LoVo (cell line): ENCODE data around the gene AUTS2.

Source experiments
- DNase-seq: peaks from one replicate; pipeline ENCODE4 v3.0.0-alpha.2; 2016; ENCODE audit warnings: low spot score

AUTS2 gene

DNA sequence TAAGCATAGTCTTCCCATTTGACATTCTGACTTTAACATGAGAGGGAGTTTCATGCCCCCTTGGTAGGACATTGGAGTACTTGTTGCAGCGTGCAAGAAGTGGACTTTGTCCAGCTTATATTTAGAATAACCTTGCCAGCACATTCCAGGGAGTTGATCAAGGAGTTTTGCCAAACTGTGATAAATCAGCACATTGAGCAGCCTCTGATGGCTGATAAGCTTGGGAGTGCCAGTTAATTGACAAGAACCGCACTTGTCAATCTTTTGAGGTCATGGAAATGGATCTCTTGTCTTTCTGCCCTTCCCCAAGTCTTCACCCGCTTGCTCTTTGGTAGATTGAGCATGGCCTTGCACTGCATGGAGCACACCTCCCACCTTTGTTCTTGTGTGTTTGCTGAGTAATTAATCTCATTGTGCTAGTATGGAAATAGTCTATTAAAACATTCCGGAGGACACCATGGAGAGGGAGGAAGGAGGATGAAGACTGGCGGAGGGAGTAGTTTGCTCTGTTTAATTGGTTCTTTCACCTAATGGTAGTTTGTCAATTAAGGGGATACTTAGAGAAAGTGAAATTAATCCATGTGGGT lies 865.2 kb downstream of the AUTS2 start:
- DNase-seq = peak; percentile 65

DNA sequence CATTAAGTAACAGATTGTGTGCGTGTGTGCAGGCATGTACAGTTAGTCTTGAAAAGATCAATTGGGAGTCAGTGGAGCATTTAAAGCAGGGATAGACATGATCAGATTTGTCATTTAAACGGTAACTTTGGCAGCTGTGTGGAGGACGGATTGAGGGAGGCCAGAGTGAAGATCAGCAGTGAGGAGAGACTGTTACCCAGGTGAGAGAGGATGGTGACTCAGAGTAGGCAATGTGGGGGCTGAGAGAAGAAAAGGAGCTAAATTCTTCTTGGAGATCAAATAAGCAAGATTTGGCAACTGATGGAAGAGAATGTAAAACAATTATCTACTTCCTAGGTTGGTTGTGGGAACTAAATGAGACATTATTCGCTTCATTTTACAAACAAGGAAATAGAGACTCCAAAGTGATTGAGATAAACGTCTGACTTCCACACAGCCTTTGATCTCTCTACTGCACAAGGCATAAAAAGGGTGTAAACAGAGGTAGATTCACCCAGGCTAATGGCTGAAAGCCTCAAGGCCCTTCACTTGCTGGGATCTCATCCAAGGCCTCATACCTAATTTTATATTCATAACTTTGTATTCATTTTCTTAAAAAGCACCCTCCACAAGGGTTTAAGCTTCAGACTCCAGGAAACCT lies 868.6 kb downstream of the AUTS2 start:
- DNase-seq = peak; percentile 77

DNA sequence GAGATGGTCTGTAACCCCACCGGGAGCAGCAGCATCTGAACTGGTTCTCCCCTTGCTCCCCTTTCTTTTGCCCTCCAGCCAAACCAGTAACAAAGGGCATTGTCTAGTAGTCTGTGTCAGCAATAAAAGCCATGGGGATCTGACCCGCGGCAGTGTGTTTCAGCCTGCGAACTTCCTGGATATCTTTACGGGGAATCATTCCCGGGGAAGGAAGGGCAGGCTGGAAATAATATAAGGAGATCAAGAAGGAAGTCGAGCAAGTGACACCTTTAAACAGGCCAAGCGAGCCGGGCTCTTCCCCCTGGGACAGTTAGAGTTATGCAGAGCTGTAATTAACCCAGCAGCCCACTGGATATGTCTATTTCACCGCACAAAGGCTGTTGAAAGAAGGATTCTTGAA lies 872.5 kb downstream of the AUTS2 start:
- peak; percentile 63 for DNase-seq

DNA sequence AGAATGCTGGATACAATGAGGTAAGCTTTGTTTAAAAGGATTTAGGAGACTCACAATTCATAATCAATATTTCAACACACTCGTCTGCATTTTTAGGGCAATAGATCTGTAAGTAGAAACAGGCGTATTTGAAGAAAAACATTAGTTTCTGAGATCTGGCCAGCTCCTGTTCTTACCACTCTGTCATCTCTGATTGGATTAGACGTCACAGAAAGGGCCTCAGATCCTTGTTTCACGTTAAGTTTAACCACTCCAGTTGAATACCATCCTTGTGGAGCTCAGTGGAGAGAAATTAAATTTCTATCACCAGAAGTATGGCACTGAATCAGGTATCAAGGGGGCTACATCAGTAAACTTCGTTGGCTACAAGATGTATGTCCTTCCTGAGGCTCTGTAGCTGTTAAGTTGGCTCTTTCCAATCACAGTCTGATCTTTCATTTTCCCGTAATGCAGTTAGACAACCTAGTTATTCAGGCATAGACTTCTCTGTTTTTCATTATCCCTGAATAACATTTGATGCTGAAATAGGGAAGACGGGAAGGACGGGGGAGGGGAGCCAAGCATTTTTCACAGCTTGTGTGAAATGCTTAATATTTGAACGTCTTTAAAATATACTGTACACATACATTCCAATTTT lies 874.4 kb downstream of the AUTS2 start:
- no peak for DNase-seq

DNA sequence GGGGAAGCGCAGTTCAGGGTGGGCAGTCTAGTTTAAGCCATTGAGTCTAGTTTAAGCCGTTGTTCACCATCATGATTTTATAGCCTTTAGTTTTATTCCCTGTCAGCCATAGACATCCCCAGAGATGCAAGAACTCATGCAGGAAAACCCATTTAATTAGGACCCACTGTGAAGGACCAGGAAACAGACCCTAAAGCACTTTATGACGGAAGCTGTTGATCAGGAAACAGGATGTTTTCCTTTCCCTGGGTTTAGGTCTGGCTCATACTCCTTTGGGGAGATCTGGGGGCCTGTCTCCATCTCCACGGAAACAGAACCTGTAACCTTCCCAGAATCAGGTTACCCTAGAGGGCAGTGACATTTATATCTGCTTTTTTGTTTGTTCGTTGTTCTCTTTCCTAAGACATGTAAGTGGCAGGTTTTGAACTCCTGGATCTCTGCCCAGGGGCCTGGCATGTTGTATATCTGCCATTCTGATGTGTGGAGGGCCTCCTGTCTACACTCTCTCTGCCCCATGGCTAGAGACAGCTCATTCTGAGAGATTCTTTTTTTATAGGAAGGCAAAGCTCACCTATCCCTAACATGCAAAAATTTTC lies 876.5 kb downstream of the AUTS2 start:
- DNase-seq = no peak

DNA sequence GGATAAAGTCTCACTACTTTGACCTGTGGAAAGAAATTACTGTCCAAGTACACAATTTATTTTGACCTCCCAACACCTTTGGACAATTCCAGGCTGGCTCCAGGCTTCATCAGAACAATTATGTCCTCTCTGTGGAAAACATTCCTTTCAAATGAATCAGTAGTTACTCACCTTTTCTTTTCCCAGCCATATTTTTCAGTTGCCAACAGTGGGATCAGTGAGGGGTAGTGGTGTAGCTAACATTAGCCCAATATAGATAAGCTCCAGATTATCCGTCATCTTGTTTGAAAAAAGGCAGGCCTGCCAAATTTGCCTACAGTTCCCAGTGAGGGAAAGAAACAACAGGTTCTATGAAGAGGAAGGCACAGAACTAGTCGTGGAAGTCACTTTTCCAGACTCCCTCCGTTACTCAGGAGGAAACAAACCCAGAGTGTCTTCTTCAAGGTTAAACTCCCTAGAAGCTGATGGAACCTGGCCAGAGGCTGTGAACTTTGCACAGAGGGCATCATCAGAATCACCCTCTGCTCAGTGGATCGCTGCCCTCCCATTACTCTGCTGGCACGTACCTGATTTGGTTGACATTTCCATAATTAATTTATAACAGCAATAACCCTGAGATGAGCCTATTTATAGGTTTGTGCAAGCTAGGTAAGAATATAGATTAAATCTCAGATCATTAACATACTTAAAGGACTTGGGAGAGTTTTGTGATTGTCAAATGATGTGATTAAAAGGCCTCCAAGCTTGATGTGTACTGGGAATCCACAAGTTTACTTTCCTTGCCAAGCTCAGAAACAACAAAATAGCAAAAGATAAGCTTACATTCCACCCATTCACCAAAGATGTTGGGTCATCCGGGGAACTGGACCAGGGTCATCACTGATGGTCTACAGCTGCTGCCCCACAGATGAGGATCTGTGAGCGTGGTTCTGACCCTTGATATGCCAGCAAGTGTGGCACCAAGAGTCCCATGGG lies 879.0 kb downstream of the AUTS2 start:
- DNase-seq = peak; percentile 76

DNA sequence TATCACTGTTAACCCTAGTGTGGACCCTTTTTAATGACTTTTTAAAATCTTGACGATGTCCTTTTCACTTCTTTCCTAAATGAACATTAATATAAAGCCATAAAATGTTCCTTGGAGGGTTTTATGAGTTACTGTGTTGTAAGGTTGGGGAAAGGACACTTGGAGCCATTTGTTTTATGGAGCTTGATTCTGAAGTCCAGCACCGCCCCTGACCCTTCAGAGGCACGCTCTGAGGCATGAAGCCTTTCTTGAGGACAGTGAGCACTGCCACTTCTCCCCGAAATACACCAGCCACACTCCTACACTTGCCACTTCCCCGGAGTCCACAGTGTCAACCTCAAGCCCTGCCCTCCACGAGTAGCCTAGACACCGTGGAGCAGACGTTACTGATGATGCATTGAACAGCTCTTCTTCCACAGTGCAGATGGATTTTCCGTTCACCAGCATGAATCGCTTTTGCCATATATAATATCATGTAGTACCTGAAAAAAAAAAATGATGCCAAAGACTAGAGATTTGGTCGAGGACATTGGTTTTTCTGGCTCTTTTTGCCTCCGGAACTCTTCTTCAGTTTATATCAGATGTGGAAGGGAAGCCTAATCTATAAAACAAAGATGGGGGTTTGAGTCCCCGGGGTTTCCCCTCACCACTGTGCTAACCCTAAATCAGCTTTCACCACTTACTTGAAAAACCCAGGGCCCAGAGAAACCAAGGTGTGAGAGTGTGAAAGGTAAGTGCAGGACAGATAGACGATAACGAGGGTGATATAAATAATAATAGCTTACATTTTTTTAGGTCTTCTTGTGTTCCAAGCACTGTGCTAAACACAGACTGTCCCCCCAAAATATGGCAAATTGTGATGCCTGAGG lies 881.1 kb downstream of the AUTS2 start:
- DNase-seq = no peak

DNA sequence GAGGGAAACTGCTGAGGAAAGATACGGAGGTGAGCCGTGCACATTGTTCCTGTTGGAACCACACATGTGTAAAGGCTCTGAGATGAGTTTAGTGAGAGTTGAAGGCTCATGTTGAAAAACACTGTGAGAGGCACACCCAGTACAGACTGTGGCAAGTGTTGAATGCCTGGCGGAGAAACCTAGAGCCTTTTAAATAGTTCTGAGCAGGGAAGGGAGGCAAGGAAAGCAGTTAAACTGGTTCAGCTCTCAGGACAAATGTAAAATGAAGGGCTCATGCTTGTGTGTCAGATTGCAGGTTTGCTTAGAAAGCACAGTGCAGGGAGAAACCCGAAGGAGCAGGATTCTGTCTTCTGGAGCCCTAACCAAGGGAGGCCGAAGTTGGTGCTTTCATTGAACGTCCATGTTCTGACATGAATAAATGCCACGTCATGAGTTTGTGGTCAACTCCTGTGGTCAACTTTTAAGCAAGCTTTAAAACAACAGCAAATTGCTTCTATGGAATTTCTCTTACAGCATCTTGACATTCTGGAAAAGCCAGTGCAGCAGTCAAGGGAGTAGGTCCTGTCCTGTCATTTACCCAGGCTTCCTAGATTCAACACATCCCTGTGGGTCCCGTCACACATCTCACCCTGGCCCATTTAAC lies 882.8 kb downstream of the AUTS2 start:
- no peak for DNase-seq

DNA sequence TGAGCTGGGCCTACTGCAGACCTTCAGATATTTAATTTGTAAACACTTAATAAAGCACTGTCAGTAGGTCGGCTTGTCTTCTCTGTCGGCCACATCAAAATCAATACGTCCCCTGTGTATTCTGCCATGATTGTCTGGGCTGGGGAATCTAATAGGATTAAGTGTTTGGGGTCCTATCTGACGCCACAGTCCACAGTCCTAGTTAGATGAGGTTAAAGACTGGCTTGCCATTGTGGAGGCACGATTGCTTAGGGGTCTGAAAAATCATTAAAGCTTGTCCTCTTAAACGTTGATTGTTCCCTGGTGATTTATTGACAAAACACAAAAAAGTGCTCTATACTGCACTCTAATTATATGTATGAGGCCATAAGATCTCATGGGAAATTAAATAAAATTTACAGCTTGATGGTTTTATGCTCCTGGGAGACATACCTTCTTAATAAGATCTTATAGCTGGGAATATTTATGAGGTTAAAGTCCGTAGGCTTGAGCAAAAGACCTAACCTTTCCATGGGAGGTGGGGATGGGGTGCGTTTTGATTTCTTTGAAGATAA lies 883.4 kb downstream of the AUTS2 start:
- no peak for DNase-seq

DNA sequence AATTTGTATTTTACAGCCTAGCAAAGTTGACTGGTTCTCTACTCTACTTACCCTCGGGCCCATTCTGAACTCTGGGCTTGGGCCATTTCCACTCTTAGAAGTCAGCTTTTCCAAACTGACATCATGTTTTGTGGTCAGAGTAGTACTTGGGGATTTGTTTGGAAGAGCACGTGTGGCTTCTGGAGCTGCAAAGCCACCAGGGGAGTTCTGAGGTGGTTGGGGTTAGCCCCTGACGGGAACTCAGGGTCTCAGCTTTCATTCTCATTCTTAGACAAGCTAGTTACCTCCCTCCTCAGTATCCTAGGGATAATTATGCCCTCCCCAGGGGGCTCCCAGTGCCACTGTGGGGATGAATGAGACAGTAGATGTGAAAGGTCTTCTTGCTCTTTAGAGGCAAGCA lies 886.0 kb downstream of the AUTS2 start:
- no peak for DNase-seq

DNA sequence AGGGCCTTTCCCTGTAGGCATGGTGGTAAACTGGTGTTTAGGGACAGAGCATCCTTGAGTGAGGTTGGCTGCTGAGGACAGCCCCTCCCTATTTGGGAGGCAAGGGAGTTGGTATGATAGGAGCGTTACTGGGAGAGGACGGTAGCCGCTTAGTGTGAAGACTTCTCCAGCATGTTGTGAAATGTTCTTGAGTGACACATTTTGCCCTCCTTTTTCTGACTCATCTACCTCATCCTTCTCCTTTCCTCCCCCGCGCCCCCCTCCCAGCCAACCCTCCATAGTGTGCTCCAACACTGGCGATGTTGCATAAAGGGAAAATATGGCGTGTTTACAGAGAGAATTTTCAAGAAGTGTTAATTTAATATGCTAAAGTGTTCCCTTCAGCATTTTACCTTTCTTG lies 888.7 kb downstream of the AUTS2 start:
- no peak for DNase-seq

DNA sequence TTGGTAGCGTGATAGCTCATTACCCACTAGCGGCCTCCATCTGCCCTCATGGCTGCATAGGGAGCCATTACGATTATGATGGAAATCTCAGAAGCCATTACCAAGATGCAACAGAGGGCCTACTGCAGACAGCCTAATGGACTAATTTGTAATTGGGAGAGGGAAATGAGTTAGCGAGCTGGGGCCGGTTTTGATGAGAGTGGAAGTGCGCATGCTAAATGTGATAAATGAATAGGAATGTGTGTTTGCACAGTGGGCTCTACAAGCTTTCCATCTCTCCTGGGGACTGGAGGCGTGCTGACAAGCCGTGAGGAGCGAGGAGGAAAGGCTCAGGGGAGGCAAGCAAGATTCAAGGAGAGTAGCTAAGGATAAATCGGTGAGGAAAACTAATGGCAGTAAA lies 889.2 kb downstream of the AUTS2 start:
- DNase-seq = no peak

DNA sequence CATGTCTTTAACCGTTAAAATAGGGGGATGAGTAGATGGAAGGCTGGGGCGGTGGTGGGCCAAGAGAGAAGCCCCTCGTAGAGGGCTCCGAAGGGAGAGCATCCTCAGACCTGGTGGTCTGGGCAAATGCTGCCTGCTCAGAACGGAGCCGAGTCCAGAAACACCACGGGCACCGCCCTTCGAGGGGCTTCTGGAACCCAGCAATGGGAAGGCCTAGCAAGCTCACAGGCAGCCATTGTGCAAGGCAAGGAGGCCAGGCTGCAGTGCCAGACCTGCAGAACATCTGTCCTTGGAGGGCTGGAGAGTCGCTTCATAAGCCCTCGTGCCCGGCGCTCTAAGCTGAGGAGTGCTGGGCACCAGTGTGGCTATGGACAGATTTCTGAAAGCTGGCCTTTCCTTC lies 889.6 kb downstream of the AUTS2 start:
- DNase-seq = no peak

DNA sequence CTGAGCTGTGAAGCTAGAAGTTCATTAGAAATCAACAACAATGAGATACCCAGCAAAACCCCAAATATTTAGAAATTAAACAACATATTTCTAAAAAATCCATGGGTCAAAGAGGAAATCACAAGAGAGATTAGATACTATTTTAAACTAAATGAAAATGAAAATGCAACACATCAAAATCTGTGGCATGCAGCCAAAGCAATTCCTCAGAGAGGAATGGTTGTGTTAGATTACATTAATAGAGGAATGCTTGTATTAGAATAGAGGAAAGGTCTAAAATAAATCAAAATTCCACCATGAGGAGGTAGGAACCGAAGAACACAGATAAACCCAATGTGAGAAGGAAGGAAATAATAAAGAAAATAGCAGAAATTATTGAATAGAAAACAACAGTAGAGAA lies 891.5 kb downstream of the AUTS2 start:
- no peak for DNase-seq

DNA sequence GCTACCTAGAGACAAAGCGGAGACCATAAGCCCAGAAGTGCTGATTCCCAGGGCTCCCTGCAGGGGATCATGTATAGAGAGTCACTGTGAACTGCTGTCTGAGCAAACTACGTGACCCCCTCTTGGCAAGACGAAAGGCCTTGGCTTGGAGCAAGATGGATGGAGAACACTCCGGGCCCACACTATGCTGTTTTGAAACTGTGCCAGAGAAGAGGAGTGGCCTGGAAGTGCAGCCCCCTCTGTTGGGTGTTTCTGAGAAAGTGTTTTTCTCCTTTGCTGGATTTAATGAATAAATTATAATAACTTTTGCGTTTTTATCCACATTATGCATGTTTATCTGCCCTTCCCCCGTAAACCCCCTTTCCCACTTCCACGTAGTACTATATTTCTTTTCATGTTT lies 894.4 kb downstream of the AUTS2 start:
- DNase-seq = no peak

DNA sequence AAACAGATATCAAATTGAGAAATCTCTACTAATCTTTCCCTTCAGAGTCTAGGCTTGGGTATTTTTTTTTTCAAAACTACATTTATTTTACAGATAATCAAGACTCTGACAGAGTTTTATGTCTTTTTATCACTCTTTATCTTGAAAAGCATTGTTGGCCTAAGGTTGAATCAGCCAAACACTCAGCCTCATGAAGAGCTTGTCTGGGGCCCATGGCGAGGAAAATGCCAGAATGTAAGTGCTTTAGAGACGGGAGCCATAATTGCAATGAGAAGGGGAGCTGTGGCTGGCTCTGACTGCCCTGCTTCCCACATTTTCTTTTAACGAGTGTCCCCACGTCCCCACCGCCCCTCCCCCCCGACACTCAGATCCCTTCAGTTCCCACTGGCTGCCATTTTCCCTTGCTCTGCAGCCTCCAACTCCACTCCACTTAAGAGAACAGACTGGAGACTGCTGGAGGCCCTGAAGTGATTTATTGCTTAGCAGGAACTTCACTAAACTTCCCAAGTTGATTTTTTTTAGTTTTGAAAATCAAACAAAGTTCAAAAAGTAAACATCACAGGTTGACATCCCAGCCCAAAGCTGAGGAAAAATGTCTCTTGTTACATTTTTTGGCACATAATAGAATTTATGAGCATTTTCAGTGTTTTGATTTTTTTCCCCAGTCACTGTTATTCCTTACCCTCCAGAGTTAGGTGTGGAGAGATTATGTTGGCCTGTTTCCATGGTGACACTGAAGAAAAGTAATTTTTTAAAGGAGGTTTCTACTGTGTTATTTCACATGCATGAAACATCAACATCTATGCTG lies 896.2 kb downstream of the AUTS2 start:
- DNase-seq = no peak

DNA sequence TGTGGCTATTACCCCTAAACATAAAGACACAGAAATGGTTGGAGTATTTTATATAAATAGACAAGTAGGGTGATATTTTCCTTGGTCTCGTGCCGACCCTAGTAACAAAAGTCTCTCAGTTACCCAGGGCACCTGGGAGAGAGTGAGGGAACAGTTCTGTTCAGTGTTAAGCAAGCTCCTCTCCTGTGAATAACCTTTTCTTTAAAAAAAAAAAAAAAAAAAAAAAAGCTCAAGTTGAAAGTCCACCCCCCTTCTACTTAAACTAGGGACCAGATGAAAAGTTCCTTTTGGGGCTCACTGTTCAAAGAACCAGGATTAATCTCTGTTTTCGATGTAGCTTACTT lies 896.7 kb downstream of the AUTS2 start:
- no peak for DNase-seq

DNA sequence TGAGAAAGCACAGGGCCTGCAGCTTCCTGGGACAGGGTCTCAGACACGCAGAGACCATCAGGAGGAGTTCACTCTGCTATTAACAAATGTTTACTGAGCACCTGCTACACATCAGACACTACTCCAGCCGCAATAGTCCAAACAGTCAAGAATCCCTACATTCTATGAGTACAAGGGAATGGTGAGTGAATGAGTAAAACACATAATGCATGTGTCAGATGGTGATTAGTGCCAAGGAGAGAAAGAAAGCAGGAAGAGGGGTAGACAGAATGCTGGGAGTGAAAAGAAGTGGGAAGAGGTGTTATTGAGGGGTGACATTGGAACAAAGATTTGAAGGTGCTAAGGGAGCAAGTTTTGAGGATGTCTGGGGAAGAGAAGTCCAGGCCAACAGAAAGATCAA lies 899.5 kb downstream of the AUTS2 start:
- no peak for DNase-seq

DNA sequence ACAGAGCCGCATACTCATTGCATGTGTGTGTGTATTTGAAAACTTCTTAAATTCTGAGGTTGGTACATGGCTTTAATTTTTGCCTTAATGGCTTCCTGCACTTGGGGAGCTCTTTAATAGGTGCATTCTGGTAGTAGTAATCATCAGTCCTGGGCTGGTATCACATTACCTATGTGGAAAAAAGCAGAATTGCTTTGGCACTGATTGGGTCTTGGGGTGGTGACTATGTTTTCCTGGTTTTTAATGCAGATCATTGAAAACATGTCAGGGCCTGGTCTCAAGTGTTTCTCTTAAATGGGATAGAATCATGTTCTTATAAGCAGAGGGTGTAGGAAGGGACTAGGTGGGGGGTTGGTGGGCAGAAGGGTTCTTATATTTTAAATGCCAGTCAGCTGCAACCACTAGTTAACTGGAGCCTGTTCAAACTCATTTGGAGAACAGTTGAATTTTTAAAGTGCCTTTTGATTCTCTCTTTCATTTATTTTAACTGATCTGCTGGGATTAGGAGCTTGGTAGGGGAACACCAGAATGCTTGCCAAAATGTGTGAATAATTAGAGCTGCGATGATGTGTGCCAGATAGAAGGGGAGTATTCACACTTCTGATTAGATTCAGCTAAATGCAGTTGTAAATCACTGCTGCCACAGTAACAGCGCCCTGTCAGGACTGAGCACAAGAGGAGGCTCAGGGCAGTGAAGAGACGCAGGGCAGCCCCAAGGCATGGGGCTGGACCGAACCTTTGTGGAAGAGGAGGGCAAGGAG lies 900.1 kb downstream of the AUTS2 start:
- DNase-seq = no peak
